Brain microvascular endothelial cell (primary cell): ENCODE measurements around the gene LTB.
A peak's percentile ranks its signal among the peaks of the same experiment; 100 is the strongest.

Experiments used
- DNase-seq: peaks from one replicate; pipeline ENCODE4 v3.0.0-alpha.2; 2020
- H3K27ac ChIP-seq: fragments of 250-450 bp; sonication (Bioruptor Pico); 2 replicates; pipeline ENCODE4 v1.5.1; 2020; ENCODE audit warnings: mild to moderate bottlenecking, moderate library complexity
- H3K27me3 ChIP-seq: fragments of 250-450 bp; sonication (Bioruptor Pico); replicated peaks from 2 replicates; pipeline ENCODE4 v1.5.1; 2020; ENCODE audit warnings: mild to moderate bottlenecking
- H3K36me3 ChIP-seq: fragments of 250-450 bp; sonication (Bioruptor Pico); replicated peaks from 2 replicates; pipeline ENCODE4 v1.5.1; 2020; ENCODE audit warnings: mild to moderate bottlenecking
- H3K4me3 ChIP-seq: 2 replicates; pipeline ENCODE4 v1.5.1; 2011; ENCODE audit warnings: low read depth, mild to moderate bottlenecking, control low read depth, low read length, moderate library complexity
- in situ Hi-C: cut with HindIII; loops from 2 replicates; pipeline ENCODE4 v1.10.0; 2017; ENCODE audit warnings: low sequenced_read_pairs, low pct_ligation_motif_present
- TF ChIP-seq, protein P1 (sequence below): IDR thresholded peaks from 2 replicates; pipeline ENCODE4 v1.5.1; 2011; ENCODE audit warnings: low read depth, mild to moderate bottlenecking, moderate library complexity, low read length, control low read depth, inconsistent platforms; ENCODE audit errors: missing control alignments

The LTB gene

DNA sequence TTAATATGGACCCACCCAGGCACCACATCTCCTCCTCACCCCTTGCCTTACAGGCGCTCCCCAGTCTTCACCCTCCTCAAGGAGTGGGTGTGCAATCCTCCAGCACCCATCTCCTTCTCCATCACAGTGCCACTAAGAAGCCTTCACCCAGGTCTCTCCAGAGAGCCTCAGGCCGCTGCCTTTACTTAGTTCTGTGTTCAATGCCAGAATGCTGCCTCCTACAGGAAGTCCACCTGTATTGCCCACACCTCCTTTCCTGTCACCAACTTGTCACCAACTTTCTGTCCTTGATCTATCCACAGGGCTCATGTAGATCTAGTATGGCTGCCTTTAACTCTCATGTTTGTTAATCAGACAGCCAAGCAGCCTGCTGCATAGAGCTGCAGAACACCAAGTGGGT lies 3.3 kb upstream of the LTB start:
- Histone ChIP-seq H3K27me3 (no peaks in the 10 kb centered on the region), H3K4me3 (no peak overlapping the region), H3K27ac (no peak overlapping the region), H3K36me3 (no peaks in the 10 kb centered on the region)
- TF ChIP-seq, protein P1, sequence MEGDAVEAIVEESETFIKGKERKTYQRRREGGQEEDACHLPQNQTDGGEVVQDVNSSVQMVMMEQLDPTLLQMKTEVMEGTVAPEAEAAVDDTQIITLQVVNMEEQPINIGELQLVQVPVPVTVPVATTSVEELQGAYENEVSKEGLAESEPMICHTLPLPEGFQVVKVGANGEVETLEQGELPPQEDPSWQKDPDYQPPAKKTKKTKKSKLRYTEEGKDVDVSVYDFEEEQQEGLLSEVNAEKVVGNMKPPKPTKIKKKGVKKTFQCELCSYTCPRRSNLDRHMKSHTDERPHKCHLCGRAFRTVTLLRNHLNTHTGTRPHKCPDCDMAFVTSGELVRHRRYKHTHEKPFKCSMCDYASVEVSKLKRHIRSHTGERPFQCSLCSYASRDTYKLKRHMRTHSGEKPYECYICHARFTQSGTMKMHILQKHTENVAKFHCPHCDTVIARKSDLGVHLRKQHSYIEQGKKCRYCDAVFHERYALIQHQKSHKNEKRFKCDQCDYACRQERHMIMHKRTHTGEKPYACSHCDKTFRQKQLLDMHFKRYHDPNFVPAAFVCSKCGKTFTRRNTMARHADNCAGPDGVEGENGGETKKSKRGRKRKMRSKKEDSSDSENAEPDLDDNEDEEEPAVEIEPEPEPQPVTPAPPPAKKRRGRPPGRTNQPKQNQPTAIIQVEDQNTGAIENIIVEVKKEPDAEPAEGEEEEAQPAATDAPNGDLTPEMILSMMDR = peak; percentile 65
- DNase-seq = no peak
- in situ Hi-C loops = no loop called here

DNA sequence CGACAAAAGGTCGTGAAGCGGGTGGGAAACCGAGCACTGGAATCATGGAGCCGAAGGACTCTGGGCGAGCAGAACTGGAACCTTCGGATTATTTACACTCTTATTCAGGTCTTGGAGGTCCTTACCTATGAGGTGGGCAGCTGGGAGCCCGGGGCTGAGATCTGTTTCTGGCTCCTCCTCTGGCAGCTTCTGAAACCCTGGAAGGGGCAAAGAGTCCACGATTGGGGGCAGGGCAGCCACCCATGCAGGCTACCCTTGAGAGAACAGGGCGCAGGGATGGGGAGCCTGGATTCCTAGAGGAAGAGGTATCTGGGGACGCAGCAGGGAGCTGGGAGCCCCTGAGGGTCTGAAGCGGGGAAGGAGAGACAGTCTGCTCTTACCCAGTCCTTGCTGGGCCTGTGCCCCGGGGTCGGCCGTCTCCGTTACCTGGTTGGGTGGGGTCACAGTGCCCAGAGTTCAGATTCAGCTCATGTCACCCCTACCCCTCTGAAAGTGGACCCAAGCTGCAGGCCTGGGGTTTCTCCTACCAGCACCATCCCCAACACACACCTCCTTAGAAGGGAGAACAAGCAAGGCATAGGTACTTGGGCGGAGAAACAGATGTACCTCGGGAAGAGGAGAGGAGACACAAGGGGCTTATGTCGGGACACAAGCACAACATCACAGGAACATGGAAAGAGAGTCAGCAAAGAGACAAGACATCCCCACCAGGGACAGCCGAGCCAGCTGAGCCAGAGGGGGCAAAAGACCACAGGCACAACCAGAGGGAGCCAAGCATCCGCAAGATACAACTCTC lies 592 bp downstream of the LTB start:
- H3K27ac ChIP-seq = no peak overlapping the region
- H3K27me3 ChIP-seq = no peaks in the 10 kb centered on the region
- in situ Hi-C loops = no loop called here
- peak overlapping the region; percentile 80 for H3K4me3 ChIP-seq
- DNase-seq = peak; percentile 2
- TF ChIP-seq, protein P1 = no peak
- no peaks in the 10 kb centered on the region for H3K36me3 ChIP-seq

DNA sequence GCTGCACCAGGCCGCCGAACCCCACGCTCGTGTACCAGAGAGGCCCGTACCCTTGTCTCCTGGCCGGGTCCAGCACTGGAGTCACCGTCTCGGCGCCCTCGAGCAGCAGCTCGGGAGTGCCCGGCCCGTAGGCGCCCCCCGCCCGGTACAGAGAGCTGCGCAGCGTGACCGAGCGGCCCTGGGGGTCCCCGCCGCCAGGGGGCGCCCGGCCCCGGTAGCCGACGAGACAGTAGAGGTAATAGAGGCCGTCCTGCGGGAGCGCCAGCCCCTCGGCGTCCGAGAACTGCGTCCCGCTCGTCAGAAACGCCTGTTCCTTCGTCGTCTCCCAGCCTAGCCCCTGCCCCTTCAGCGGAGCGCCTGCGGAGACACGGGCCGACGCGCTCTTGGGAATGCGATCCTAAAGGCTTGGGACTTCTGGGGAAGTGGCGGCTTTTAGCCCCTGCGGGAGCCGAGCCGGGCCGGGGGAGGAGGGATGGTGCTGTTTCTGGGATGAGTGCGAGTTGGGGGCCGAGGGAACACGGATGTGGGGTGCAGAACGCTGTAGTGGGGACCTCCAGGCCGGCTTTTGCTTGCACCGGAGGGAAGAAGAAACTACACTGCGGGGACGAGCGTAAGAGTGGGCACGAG lies 1.3 kb downstream of the LTB start:
- DNase-seq = peak; percentile 72
- no peak overlapping the region for H3K27ac ChIP-seq
- in situ Hi-C loops = no loop called here

DNA sequence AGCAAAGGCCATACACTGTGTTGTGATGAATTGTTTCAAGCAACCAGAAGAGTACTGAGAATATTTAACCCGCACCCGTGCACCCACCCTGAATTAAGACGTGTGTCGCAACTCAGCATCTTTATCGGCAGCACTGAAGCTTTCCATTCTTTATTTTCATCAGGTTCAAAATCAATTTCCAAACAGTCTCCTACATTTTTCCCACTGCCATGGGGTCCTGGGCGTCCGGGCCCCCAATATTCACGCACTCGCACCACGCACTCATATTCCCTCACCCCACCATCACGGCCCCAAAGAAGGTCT lies 1.8 kb downstream of the LTB start:
- in situ Hi-C loops = no loop called here

More for the DNA sequence above, 1.3 kb downstream of the LTB start:
- Histone ChIP-seq H3K4me3 (peak overlapping the region; percentile 80), H3K27me3 (no peaks in the 10 kb centered on the region), H3K36me3 (no peaks in the 10 kb centered on the region)
- TF ChIP-seq, protein P1 = peak; percentile 77

DNA sequence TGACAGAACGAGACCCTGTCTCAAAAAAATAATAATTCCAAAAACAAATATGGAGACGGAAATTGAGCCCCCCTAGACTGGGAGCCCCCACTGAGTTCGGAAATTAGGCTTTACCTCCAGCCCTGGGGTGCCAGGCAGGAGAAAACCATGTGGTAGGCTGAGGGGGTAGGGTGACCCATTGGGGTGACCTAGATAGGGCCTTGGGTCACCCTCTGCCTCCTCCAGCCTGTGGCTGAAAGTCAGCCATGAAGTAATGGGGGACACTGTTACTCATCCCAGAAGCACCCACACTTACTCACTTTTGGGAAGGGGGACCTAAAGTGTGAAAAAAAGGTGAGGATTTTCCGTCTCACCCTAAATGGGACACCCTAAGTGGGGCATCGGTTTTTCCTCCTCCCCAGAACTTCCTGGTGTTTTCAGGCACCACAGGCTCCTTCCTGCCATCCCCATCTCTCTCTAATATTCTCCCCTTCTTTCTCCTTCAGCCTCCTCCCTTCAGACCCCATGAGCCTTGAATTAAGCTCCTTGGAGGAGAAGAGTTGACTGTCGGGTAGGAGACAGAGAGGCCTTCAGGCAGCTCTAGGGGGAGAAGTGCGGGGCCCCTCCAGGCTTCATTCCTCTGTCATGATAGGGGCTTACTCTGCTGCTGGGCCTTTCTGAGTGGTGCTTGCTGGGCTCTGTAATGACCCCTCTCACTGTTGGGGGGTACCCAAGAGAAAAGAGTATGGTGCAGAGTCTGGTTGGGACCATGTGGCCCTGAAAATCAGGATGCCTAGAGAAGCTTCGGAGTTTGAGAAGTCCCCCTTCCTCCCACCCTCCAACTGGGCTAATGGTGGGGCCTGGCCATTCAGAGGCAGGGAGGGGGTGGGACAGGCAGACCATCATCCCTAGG lies 2.4 kb downstream of the LTB start:
- no peak for DNase-seq
- in situ Hi-C loops = no loop called here
- Histone ChIP-seq H3K27me3 (no peaks in the 10 kb centered on the region), H3K27ac (no peak overlapping the region), H3K36me3 (no peaks in the 10 kb centered on the region), H3K4me3 (no peak overlapping the region)
- TF ChIP-seq, protein P1 = no peak

More for the DNA sequence above, 1.8 kb downstream of the LTB start:
- TF ChIP-seq, protein P1 = no peak
- Histone ChIP-seq H3K27me3 (no peaks in the 10 kb centered on the region), H3K4me3 (peak overlapping the region; percentile 80), H3K27ac (no peak overlapping the region), H3K36me3 (no peaks in the 10 kb centered on the region)
- DNase-seq = no peak
